Endothelial cell of umbilical vein (primary cell): ENCODE data around the gene AGBL5.

Experiments used
- EZH2 ChIP-seq: IDR thresholded peaks from 2 replicates; pipeline ENCODE4 v1.6.1; 2012; ENCODE audit warnings: borderline replicate concordance, low read depth, mild to moderate bottlenecking, moderate library complexity, low read length, inconsistent platforms; ENCODE audit not compliant: severe bottlenecking
- JUN ChIP-seq: IDR thresholded peaks from 2 replicates; pipeline ENCODE4 v1.6.1; 2011; ENCODE audit warnings: borderline replicate concordance, low read depth; ENCODE audit not compliant: insufficient read length, insufficient read depth
- MAX ChIP-seq: IDR thresholded peaks from 2 replicates; pipeline ENCODE4 v1.6.1; 2011; ENCODE audit not compliant: insufficient read depth, insufficient read length
- MYC ChIP-seq: IDR thresholded peaks from one replicate; pipeline ENCODE4 v1.6.1; 2011; ENCODE audit warnings: mild to moderate bottlenecking, low read depth, low read length
- POLR2A ChIP-seq: IDR thresholded peaks from 2 replicates; pipeline ENCODE4 v1.6.1; 2012; ENCODE audit warnings: low read depth, mild to moderate bottlenecking, control low read depth, low read length
- POLR2AphosphoS5 ChIP-seq: IDR thresholded peaks from 2 replicates; pipeline ENCODE4 v1.6.1; 2012; ENCODE audit warnings: low read depth, mild to moderate bottlenecking, control low read depth, low read length, moderate library complexity; ENCODE audit not compliant: insufficient read depth
- TF ChIP-seq, protein P1 (sequence below), 2 donors: IDR thresholded peaks; 1 replicate in 1 of 2; 2 replicates in 1 of 2; pipeline ENCODE4 v1.5.1; 2011; ENCODE audit warnings: low read length in 2 of 2, mild to moderate bottlenecking in 2 of 2, moderate library complexity in 2 of 2, control low read depth in 1 of 2, inconsistent platforms in 1 of 2, low read depth in 1 of 2; ENCODE audit not compliant: insufficient read depth in 1 of 2; ENCODE audit errors: extremely low read depth in 1 of 2

DNA sequence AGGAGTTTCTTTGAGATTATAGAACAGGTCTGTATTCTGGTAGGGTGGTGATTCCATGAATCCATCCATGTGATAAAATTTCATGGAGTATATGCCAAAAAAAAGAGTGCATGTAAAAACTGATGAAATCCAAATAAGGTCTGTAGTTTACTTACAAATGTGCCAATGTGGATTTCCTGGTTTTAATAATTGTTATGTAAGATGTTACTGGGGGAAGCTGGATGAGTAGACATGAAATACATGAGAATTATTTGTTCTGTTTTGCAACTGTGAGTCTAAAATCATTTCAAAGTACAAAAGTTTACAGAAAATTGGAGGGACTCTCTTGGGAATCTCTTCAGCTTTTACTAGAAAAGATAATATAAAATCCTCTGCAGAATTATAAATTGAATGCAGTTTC lies 42.4 kb upstream of the AGBL5 start:
- TF ChIP-seq, protein P1, sequence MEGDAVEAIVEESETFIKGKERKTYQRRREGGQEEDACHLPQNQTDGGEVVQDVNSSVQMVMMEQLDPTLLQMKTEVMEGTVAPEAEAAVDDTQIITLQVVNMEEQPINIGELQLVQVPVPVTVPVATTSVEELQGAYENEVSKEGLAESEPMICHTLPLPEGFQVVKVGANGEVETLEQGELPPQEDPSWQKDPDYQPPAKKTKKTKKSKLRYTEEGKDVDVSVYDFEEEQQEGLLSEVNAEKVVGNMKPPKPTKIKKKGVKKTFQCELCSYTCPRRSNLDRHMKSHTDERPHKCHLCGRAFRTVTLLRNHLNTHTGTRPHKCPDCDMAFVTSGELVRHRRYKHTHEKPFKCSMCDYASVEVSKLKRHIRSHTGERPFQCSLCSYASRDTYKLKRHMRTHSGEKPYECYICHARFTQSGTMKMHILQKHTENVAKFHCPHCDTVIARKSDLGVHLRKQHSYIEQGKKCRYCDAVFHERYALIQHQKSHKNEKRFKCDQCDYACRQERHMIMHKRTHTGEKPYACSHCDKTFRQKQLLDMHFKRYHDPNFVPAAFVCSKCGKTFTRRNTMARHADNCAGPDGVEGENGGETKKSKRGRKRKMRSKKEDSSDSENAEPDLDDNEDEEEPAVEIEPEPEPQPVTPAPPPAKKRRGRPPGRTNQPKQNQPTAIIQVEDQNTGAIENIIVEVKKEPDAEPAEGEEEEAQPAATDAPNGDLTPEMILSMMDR (IDR thresholded peaks at IDR 0.05; ENCODE audit: extremely low read depth in 1 of 2, insufficient read depth in 1 of 2, low read depth in 1 of 2, low read length in 2 of 2) = no peak
- TF ChIP-seq JUN (no peak), MAX (no peak), POLR2AphosphoS5 (no peak), EZH2 (no peak), MYC (no peak), POLR2A (no peak)
